Astrocyte (in vitro differentiated cells and primary cell): Measurements from ENCODE around the gene GALNS. TPM values are rescaled to one million over a fixed set of nuclear protein-coding genes. Genes with fewer than 3 reads are reported as not detected.

Experiments
- DNase-seq: peaks from one replicate; pipeline ENCODE4 v3.0.0-alpha.2; 2010; ENCODE audit warnings: low read depth
- FAIRE-seq: peaks from 2 replicates; lab custom pipeline; 2011; peaks lifted over from hg19 to GRCh38; lab: Jason Lieb, UNC
- H2AFZ ChIP-seq: 2 replicates; pipeline ENCODE4 v1.6.0; 2012; ENCODE audit warnings: low read depth, low read length, inconsistent platforms
- H3K27ac ChIP-seq: 2 replicates; pipeline ENCODE4 v1.5.1; 2011; ENCODE audit warnings: low read depth, low read length, inconsistent platforms
- H3K27me3 ChIP-seq: 2 replicates; pipeline ENCODE4 v1.6.0; 2011; ENCODE audit warnings: low read length, inconsistent platforms; ENCODE audit not compliant: insufficient read depth
- H3K36me3 ChIP-seq: 2 replicates; pipeline ENCODE4 v1.5.1; 2011; ENCODE audit warnings: low read length, inconsistent platforms; ENCODE audit not compliant: insufficient read depth
- H3K4me1 ChIP-seq: 2 replicates; pipeline ENCODE4 v1.5.1; 2011; ENCODE audit warnings: low read length, inconsistent platforms; ENCODE audit not compliant: insufficient read depth
- H3K4me2 ChIP-seq: 2 replicates; pipeline ENCODE4 v1.6.0; 2012; ENCODE audit warnings: low read length, inconsistent platforms
- H3K4me3 ChIP-seq: 2 replicates; pipeline ENCODE4 v1.5.1; 2011; ENCODE audit warnings: low read depth, mild to moderate bottlenecking, low read length, inconsistent platforms; ENCODE audit not compliant: insufficient read depth
- H3K79me2 ChIP-seq: 2 replicates; pipeline ENCODE4 v1.6.0; 2012; ENCODE audit warnings: mild to moderate bottlenecking, low read length, inconsistent platforms; ENCODE audit not compliant: insufficient read depth
- H3K9ac ChIP-seq: 2 replicates; pipeline ENCODE4 v1.6.0; 2012; ENCODE audit warnings: mild to moderate bottlenecking, low read length, inconsistent platforms
- H3K9me3 ChIP-seq: 2 replicates; pipeline ENCODE4 v1.5.1; 2012; ENCODE audit warnings: low read depth, mild to moderate bottlenecking, low read length, inconsistent platforms; ENCODE audit not compliant: insufficient read depth
- H4K20me1 ChIP-seq: 2 replicates; pipeline ENCODE4 v1.6.0; 2012; ENCODE audit warnings: low read length, inconsistent platforms; ENCODE audit not compliant: insufficient read depth
- H3K27ac Mint-ChIP-seq: one replicate; pipeline ENCODE4 v1.8.0; 2021; ENCODE audit warnings: mild to moderate bottlenecking, mixed read lengths; ENCODE audit not compliant: unreplicated experiment
- H3K27me3 Mint-ChIP-seq: one replicate; pipeline ENCODE4 v1.8.0; 2021; ENCODE audit warnings: low read depth, mixed read lengths; ENCODE audit not compliant: unreplicated experiment
- H3K36me3 Mint-ChIP-seq: one replicate; pipeline ENCODE4 v1.8.0; 2021; ENCODE audit warnings: low read depth, mixed read lengths; ENCODE audit not compliant: unreplicated experiment
- H3K4me1 Mint-ChIP-seq: one replicate; pipeline ENCODE4 v1.8.0; 2021; ENCODE audit warnings: low read depth, mixed read lengths; ENCODE audit not compliant: unreplicated experiment
- H3K4me3 Mint-ChIP-seq: one replicate; pipeline ENCODE4 v1.8.0; 2021; ENCODE audit warnings: mild to moderate bottlenecking, moderate library complexity, mixed read lengths; ENCODE audit not compliant: unreplicated experiment
- H3K9me3 Mint-ChIP-seq: one replicate; pipeline ENCODE4 v1.8.0; 2021; ENCODE audit warnings: mild to moderate bottlenecking, mixed read lengths; ENCODE audit not compliant: unreplicated experiment
- EZH2 ChIP-seq: IDR thresholded peaks from 2 replicates; pipeline ENCODE4 v1.6.1; 2012; ENCODE audit warnings: mild to moderate bottlenecking, low read length, inconsistent platforms; ENCODE audit not compliant: insufficient read depth
- total RNA-seq: library from RNA; stranded (reverse); gene quantifications from 2 replicates; pipeline ENCODE4 v1.2.1, GENCODE V29; 2021
- TF ChIP-seq, protein P1 (sequence below): IDR thresholded peaks from 2 replicates; pipeline ENCODE4 v1.5.1; 2011; ENCODE audit warnings: low read depth, mild to moderate bottlenecking, inconsistent platforms, low read length, moderate library complexity; ENCODE audit not compliant: insufficient read depth

The GALNS gene
- total RNA-seq, 1 donor from 2014 or later, result 31.7 TPM

DNA sequence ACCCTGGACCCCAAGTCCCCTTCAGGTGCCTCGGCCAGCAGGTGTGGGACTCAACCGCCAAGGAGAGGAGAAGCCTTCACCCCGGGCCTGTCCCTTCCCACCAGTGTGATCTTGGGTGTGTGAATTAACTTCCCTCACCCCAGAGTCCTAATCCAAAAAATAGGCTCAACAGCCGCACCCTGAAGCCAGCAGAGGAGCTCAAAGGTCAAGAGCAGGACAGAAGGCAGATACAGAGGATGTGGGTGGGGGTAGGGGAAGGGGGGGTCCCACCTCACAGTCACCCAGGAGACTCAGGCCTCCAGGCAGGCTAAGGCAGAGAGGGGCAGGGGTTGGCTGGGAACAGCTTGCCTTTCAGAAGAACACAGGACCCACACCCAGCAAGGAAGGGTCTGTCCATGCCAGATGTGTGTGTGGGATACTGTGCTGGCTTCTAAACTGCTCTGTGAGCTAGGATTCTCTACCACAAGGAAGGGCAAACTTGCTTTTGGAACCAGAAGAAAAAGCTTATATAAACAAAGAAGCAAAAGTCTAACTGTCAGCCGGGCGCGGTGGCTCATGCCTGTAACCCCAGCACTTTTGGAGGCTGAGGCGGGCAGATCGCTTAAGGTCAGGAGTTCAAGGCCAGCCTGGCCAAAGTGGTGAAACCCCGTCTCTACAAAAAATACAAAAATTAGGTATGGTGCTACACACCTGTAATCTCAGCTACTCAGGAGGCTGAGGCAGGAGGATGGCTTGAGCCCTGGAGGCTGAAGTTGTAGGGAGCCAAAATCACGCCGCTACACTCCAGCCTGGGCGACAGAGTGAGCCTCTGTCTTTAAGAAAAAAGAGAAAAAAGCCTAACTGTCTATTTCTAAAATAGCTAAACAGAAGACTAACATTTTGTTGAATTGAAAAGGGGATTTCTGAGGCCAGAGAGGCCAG is 76.3 kb downstream of the GALNS start:
- Histone ChIP-seq H3K79me2 (peaks cover 93% of the 10 kb centered on the region), H3K27me3 (no peaks in the 10 kb centered on the region), H3K27ac (no peak overlapping the region), H3K9me3 (no peaks in the 10 kb centered on the region), H3K4me2 (peak overlapping the region; percentile 93), H3K4me3 (no peak overlapping the region), H3K9ac (no peak overlapping the region), H2AFZ (no peak overlapping the region), H3K4me1 (peaks cover 49% of the 10 kb centered on the region), H3K36me3 (no peaks in the 10 kb centered on the region), H4K20me1 (peaks cover 87% of the 10 kb centered on the region)
- H3K9me3 Mint-ChIP-seq, result no peaks in the 10 kb centered on the region
- TF ChIP-seq, protein P1, sequence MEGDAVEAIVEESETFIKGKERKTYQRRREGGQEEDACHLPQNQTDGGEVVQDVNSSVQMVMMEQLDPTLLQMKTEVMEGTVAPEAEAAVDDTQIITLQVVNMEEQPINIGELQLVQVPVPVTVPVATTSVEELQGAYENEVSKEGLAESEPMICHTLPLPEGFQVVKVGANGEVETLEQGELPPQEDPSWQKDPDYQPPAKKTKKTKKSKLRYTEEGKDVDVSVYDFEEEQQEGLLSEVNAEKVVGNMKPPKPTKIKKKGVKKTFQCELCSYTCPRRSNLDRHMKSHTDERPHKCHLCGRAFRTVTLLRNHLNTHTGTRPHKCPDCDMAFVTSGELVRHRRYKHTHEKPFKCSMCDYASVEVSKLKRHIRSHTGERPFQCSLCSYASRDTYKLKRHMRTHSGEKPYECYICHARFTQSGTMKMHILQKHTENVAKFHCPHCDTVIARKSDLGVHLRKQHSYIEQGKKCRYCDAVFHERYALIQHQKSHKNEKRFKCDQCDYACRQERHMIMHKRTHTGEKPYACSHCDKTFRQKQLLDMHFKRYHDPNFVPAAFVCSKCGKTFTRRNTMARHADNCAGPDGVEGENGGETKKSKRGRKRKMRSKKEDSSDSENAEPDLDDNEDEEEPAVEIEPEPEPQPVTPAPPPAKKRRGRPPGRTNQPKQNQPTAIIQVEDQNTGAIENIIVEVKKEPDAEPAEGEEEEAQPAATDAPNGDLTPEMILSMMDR, result no peak
- no peak for TF ChIP-seq EZH2
- peak overlapping the region; percentile 41 for H3K27ac Mint-ChIP-seq
- no peak for DNase-seq
- H3K4me1 Mint-ChIP-seq, result peaks cover 47% of the 10 kb centered on the region
- H3K36me3 Mint-ChIP-seq, result no peaks in the 10 kb centered on the region
- H3K27me3 Mint-ChIP-seq, result no peaks in the 10 kb centered on the region
- peak overlapping the region; percentile 67 for H3K4me3 Mint-ChIP-seq
- no peak for FAIRE-seq

DNA sequence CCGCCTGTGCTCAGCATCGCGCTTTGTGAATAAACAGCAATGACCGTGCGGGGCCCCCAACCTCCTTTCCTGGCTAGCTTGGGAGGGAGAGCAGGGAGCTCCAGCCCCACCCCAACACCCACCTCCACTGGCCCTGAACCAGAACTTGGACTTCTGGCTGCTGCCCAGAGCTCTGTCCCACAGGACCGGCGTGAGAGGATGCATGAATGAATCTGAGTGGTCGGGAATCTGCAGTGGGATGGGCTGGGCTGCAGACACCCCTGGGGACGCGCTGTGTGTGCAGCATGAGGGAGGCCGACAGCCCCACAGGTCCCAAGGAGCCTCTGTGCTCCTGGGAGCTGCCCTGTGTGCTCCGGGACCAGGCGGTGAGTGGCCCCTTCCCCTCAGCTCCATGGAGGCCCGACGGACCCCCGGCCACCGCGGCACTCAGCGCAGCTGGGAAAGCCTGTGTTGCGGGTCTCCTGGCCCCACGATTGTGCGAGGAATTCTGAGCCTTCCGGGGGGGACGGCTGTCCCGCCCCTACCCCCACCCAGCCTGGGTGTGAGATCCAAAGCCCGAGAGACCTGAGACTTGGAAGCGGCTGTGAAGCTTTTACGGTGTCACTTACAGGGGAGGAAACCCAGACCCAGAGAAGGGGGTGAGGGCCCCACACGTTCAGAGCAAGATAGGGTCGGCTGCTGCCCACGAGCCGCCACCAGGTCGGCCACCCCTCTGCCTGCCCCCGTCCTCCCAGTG is 77.2 kb downstream of the GALNS start:
- no peaks in the 10 kb centered on the region for H3K27me3 Mint-ChIP-seq
- DNase-seq, result no peak
- peak overlapping the region; percentile 67 for H3K4me3 Mint-ChIP-seq
- Histone ChIP-seq H3K27ac (no peak overlapping the region), H3K4me2 (peak overlapping the region; percentile 35), H3K27me3 (no peaks in the 10 kb centered on the region), H3K79me2 (peaks cover 100% of the 10 kb centered on the region), H4K20me1 (peaks cover 95% of the 10 kb centered on the region), H2AFZ (no peak overlapping the region), H3K36me3 (no peaks in the 10 kb centered on the region), H3K4me1 (peaks cover 53% of the 10 kb centered on the region), H3K9ac (no peak overlapping the region), H3K4me3 (no peak overlapping the region), H3K9me3 (no peaks in the 10 kb centered on the region)
- peaks cover 47% of the 10 kb centered on the region for H3K4me1 Mint-ChIP-seq
- no peak overlapping the region for H3K27ac Mint-ChIP-seq
- H3K36me3 Mint-ChIP-seq, result peaks cover 2% of the 10 kb centered on the region
- no peak for FAIRE-seq
- TF ChIP-seq, protein P1, result no peak
- no peak for TF ChIP-seq EZH2
- no peaks in the 10 kb centered on the region for H3K9me3 Mint-ChIP-seq
